Panc1 (cell line): ENCODE results near the gene ALDH1B1. TPM values are rescaled to one million over a fixed set of nuclear protein-coding genes. Genes with fewer than 3 reads are reported as not detected.
A peak's percentile ranks its signal among the peaks of the same experiment; 100 is the strongest.

Experiments
- ATAC-seq: fragments of 200-7000 bp; cut with Tn5 transposase; 2 replicates; pipeline ENCODE4 v1.9.1; 2020; ENCODE audit warnings: mild to moderate bottlenecking, moderate library complexity
- BruUV-seq: library from RNA; stranded (reverse); fragments of 400-500 nt; replicated peaks from 2 replicates; lab custom pipeline; 2021; lab: Mats Ljungman, UMichigan
- CTCF ChIA-PET: fragments of 300-600 bp; sonication (Branson Sonifier 250); formaldehyde crosslinking; loops from one replicate; lab custom pipeline; 2022; ENCODE audit warnings: antibody characterized with exemption; lab: Charles Lee
- POLR2A ChIA-PET: fragments of 300-600 bp; sonication (Branson Sonifier 250); formaldehyde crosslinking; loops from one replicate; lab custom pipeline; 2022; ENCODE audit warnings: antibody characterized with exemption; lab: Charles Lee
- DNase-seq: peaks from one replicate; pipeline ENCODE4 v3.0.0-alpha.2; 2010; ENCODE audit warnings: low read depth, low spot score
- H3K27ac ChIP-seq: 2 replicates; pipeline ENCODE4 v1.5.1; 2011; ENCODE audit warnings: mild to moderate bottlenecking, low read length, inconsistent platforms
- H3K27me3 ChIP-seq: fragments of 200-500 bp; sonication (Bioruptor generic); 2 replicates; pipeline ENCODE4 v1.6.0; 2014; ENCODE audit warnings: low read length, inconsistent platforms; ENCODE audit not compliant: control insufficient read depth, insufficient read depth
- H3K36me3 ChIP-seq: fragments of 200-500 bp; sonication (Bioruptor generic); 2 replicates; pipeline ENCODE4 v1.5.1; 2014; ENCODE audit warnings: inconsistent platforms, mild to moderate bottlenecking, low read length, moderate library complexity; ENCODE audit not compliant: control insufficient read depth, insufficient read depth
- H3K4me1 ChIP-seq: 2 replicates; pipeline ENCODE4 v1.5.1; 2011; ENCODE audit warnings: inconsistent platforms, mild to moderate bottlenecking, low read length, moderate library complexity; ENCODE audit not compliant: control insufficient read depth, insufficient read depth
- H3K4me3 ChIP-seq, 2 experiments: 2 replicates each; pipeline ENCODE4 v1.5.1; 2011 to 2012; ENCODE audit warnings: low read depth in 2 of 2, low read length in 2 of 2, mild to moderate bottlenecking in 2 of 2, inconsistent platforms in 1 of 2, moderate library complexity in 1 of 2
- H3K9me3 ChIP-seq: fragments of 200-500 bp; sonication (Bioruptor generic); 2 replicates; pipeline ENCODE4 v1.5.1; 2014; ENCODE audit warnings: low read depth, mild to moderate bottlenecking, inconsistent platforms, low read length, moderate library complexity; ENCODE audit not compliant: control insufficient read depth, insufficient read depth
- POLR2AphosphoS5 ChIP-seq: IDR thresholded peaks from 2 replicates; pipeline ENCODE4 v1.6.1; 2012; ENCODE audit warnings: mild to moderate bottlenecking, low read depth, low read length, moderate library complexity
- REST ChIP-seq, 2 experiments: IDR thresholded peaks; 2 replicates each; pipeline ENCODE4 v1.6.1; 2011 to 2012; ENCODE audit warnings: low read depth in 2 of 2, control low read depth in 1 of 2, low read length in 1 of 2, mild to moderate bottlenecking in 1 of 2, moderate library complexity in 1 of 2; ENCODE audit not compliant: insufficient read depth in 1 of 2
- SIN3A ChIP-seq: IDR thresholded peaks from 2 replicates; pipeline ENCODE4 v1.6.1; 2012; ENCODE audit warnings: low read depth, mild to moderate bottlenecking, low read length, moderate library complexity, borderline replicate concordance; ENCODE audit not compliant: insufficient read depth
- TCF7L2 ChIP-seq: IDR thresholded peaks from 2 replicates; pipeline ENCODE4 v1.6.1; 2011; ENCODE audit warnings: mild to moderate bottlenecking, low read depth, low read length, inconsistent platforms
- in situ Hi-C: cut with HindIII; loops from 2 replicates; pipeline ENCODE4 v1.10.0; 2016; ENCODE audit warnings: low sequenced_read_pairs, low pct_unique_long_range_greater_than_20kb
- intact Hi-C: fragments of 100-400 bp; cut with micrococcal nuclease; formaldehyde crosslinking; loops from one replicate; pipeline ENCODE4 v1.10.0; 2022; ENCODE audit not compliant: unreplicated experiment
- total RNA-seq: library from RNA; stranded (reverse); gene quantifications from one replicate; pipeline ENCODE4 v1.2.1, GENCODE V29; 2021; ENCODE audit not compliant: unreplicated experiment
- TF ChIP-seq, protein P1 (sequence below): fragments of 450-650 bp; IDR thresholded peaks from 2 replicates; pipeline ENCODE4 v1.5.1; 2017; ENCODE audit warnings: mild to moderate bottlenecking

The ALDH1B1 gene
- total RNA-seq, 1 experiment from 2014 or later: 34.2 TPM

- in situ Hi-C loops: no loop called here
- Histone ChIP-seq H3K4me1 (no peaks in the 10 kb centered on the region), H3K9me3 (no peaks in the 10 kb centered on the region), H3K36me3 (no peaks in the 10 kb centered on the region), H3K4me3 (peak overlapping the region in 1 of 2 experiments; percentile 5; a peak in 1 of 4 replicates), H3K27ac (no peak overlapping the region), H3K27me3 (no peaks in the 10 kb centered on the region)
- ChIA-PET CTCF (no interaction called here), POLR2A (no interaction called here)
- intact Hi-C loops: no loop called here
- TF ChIP-seq SIN3A: no peak
- no peak for TF ChIP-seq POLR2AphosphoS5
- no TSS peak for BruUV-seq
- no peak for DNase-seq
- ATAC-seq: no peak
These were observed 44.8 kb downstream of the ALDH1B1 start for GRCh38 chr9:38437193-38437823.

GRCh38 chr9:38439291-38439915, 46.9 kb downstream of the ALDH1B1 start:
- H3K4me3 ChIP-seq: no peak overlapping the region
- ChIA-PET CTCF (interaction anchor here (0.6 kb wide), 1 partner anchor 315 kb away, joined by 3 read pairs; no protein-coding TSS in a partner anchor), POLR2A (no interaction called here)
- H3K27ac ChIP-seq: no peak overlapping the region
- no peaks in the 10 kb centered on the region for H3K4me1 ChIP-seq
- H3K36me3 ChIP-seq: no peaks in the 10 kb centered on the region
- no peak for DNase-seq
- H3K9me3 ChIP-seq: no peaks in the 10 kb centered on the region
- in situ Hi-C loops: no loop called here
- TF ChIP-seq TCF7L2 (no peak), SIN3A (no peak), REST (IDR thresholded peaks at IDR 0.05; ENCODE audit: insufficient read depth in 1 of 2, low read depth in 2 of 2, low read length in 1 of 2) (no peak), POLR2AphosphoS5 (no peak)
- TF ChIP-seq, protein P1, sequence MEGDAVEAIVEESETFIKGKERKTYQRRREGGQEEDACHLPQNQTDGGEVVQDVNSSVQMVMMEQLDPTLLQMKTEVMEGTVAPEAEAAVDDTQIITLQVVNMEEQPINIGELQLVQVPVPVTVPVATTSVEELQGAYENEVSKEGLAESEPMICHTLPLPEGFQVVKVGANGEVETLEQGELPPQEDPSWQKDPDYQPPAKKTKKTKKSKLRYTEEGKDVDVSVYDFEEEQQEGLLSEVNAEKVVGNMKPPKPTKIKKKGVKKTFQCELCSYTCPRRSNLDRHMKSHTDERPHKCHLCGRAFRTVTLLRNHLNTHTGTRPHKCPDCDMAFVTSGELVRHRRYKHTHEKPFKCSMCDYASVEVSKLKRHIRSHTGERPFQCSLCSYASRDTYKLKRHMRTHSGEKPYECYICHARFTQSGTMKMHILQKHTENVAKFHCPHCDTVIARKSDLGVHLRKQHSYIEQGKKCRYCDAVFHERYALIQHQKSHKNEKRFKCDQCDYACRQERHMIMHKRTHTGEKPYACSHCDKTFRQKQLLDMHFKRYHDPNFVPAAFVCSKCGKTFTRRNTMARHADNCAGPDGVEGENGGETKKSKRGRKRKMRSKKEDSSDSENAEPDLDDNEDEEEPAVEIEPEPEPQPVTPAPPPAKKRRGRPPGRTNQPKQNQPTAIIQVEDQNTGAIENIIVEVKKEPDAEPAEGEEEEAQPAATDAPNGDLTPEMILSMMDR: no peak
- BruUV-seq: no TSS peak
- ATAC-seq: no peak
- intact Hi-C loops: no loop called here
- no peaks in the 10 kb centered on the region for H3K27me3 ChIP-seq

DNA sequence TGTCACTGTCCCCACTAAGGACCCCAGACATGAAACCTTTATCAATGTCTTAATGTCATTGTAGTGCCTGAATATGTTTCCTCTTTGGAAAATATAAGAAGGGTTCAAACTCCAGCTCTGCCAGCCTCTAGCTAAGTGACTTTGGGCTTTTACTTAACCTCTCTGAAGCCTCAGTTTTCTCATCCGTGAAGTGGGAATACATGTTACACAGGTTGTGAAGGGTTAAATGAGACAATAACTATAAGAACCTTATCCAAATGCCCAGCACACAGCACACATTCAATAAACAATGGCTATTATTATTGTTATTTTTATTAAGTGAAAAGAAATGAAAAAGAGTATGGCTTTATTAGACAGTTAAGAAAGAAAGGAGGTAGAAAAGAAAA, 47.4 kb downstream of the ALDH1B1 start:
- no TSS peak for BruUV-seq
- in situ Hi-C loops (no loop called here), intact Hi-C loops (no loop called here)
- Histone ChIP-seq H3K9me3 (no peaks in the 10 kb centered on the region), H3K4me1 (no peaks in the 10 kb centered on the region), H3K27ac (no peak overlapping the region), H3K4me3 (no peak overlapping the region), H3K36me3 (no peaks in the 10 kb centered on the region), H3K27me3 (no peaks in the 10 kb centered on the region)
- no peak for DNase-seq
- TF ChIP-seq, protein P1: no peak
- TF ChIP-seq SIN3A: no peak
- no peak for TF ChIP-seq POLR2AphosphoS5
- no peak for TF ChIP-seq TCF7L2
- no peak for TF ChIP-seq REST (IDR thresholded peaks at IDR 0.05; ENCODE audit: insufficient read depth in 1 of 2, low read depth in 2 of 2, low read length in 1 of 2)
- ATAC-seq: no peak
- ChIA-PET CTCF (interaction anchor here (0.6 kb wide), 1 partner anchor 314 kb away, joined by 3 read pairs; no protein-coding TSS in a partner anchor), POLR2A (no interaction called here)
